Peyer's patch (tissue), 4 donors: ENCODE measurements around the gene RPA1. TPM values are rescaled to one million over a fixed set of nuclear protein-coding genes. Genes with fewer than 3 reads are reported as not detected.

Experiments used
- DNase-seq, 3 donors: peaks; one replicate each; pipeline ENCODE4 v3.0.0-alpha.2; 2017 to 2019
- H3K27ac ChIP-seq, 4 donors: fragments of 200-600 bp; sonication (generic); one replicate each; pipeline ENCODE4 v1.5.1; 2016 to 2019
- H3K27me3 ChIP-seq, 2 donors: fragments of 200-600 bp; sonication (generic); one replicate each; pipeline ENCODE4 v1.5.1; 2019
- H3K36me3 ChIP-seq, 3 donors: fragments of 200-600 bp; sonication (generic); one replicate each; pipeline ENCODE4 v1.5.1; 2016 to 2019
- H3K4me1 ChIP-seq, 4 donors: fragments of 200-600 bp; sonication (generic); one replicate each; pipeline ENCODE4 v1.5.1; 2016 to 2019
- H3K4me3 ChIP-seq, 4 donors: fragments of 200-600 bp; sonication (generic); 1 replicate in 3 of 4; 2 replicates in 1 of 4; pipeline ENCODE4 v1.5.1; 2016 to 2019; ENCODE audit warnings: mild to moderate bottlenecking in 1 of 4
- H3K9me3 ChIP-seq, 4 donors: fragments of 200-600 bp; sonication (generic); one replicate each; pipeline ENCODE4 v1.5.1; 2016 to 2019; ENCODE audit warnings: mild to moderate bottlenecking in 1 of 4
- CTCF ChIP-seq, 6 experiments: fragments of 450-650 bp in 4 of 6; fragments of 200-600 bp in 2 of 6; sonication (generic) in 1 of 6; IDR thresholded peaks; one replicate each; pipeline ENCODE4 v1.5.1; 2017 to 2019; ENCODE audit warnings: antibody characterized with exemption in 6 of 6, mild to moderate bottlenecking in 3 of 6, moderate library complexity in 1 of 6
- POLR2A ChIP-seq, 2 donors: fragments of 450-650 bp; IDR thresholded peaks; one replicate each; pipeline ENCODE4 v1.5.1; 2017; ENCODE audit warnings: antibody characterized with exemption in 2 of 2, mild to moderate bottlenecking in 2 of 2, moderate library complexity in 2 of 2
- total RNA-seq, 4 donors: library from RNA; depleted of rRNA; stranded (reverse); fragments of >200 nt; gene quantifications; one replicate each; pipeline ENCODE4 v1.1.0, GENCODE V29; 2016

The RPA1 gene
- 10 to 100 TPM; 17.2 to 32.2 (median 26.0) TPM for total RNA-seq

- TF ChIP-seq POLR2A (IDR thresholded peaks at IDR 0.05) (peak; percentile 72 to 87), CTCF (IDR thresholded peaks at IDR 0.05) (no peak)
- no peaks in the 10 kb centered on the region for H3K27me3 ChIP-seq
- peaks cover 0 to 16% (median 11%) of the 10 kb centered on the region in 4 donors for H3K4me1 ChIP-seq
- H3K27ac ChIP-seq = peak within 1 kb of the TSS; percentile 85 to 95 (median 88)
- peak; percentile 86 to 95 (median 94) for DNase-seq
- peaks cover 0 to 30% (median 0%) of the 10 kb centered on the region in 3 donors for H3K36me3 ChIP-seq
- no peaks in the 10 kb centered on the region for H3K9me3 ChIP-seq
- H3K4me3 ChIP-seq = peak within 1 kb of the TSS; percentile 75 to 99 (median 88)
Observed at GRCh38 chr17:1829592-1830257, at the start of gene RPA1, which contains the start of gene SMYD4. TSS of gene RPA1 (plus strand) at chr17:1830005. CDS start at chr17:1830094, 89 bp downstream. TSS of gene SMYD4 (minus strand) at chr17:1829902. CDS start at chr17:1827994, 1,908 bp downstream.

DNA sequence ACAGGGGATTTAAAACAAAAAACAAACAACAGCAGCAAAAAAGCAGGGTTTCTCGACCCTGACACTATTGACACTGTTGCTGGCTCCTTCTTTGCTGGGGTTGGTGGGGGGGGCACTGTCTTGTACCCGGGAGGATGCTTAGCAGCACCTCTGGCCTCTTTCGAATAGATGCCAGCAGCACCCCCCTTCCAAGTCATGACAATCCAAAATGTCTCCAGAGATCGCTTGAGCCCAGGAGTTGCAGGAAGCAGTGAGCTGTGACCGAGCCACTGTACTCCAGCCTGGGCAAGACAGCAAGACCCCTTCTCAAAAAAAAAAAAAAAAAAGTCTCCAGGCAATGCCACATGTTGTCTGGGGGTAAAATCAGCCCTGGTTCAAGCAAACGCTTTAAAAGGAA is 47.6 kb upstream of the RPA1 start:
- TF ChIP-seq POLR2A (IDR thresholded peaks at IDR 0.05) = no peak
- TF ChIP-seq CTCF (IDR thresholded peaks at IDR 0.05) = no peak
- DNase-seq = no peak
- H3K27me3 ChIP-seq = no peaks in the 10 kb centered on the region
- no peak overlapping the region for H3K4me3 ChIP-seq
- peaks cover 0 to 25% (median 0%) of the 10 kb centered on the region in 3 donors for H3K36me3 ChIP-seq
- peaks cover 4 to 37% (median 10%) of the 10 kb centered on the region in 4 donors for H3K4me1 ChIP-seq
- H3K9me3 ChIP-seq = no peaks in the 10 kb centered on the region
- peak overlapping the region; percentile 81 to 93 (median 90) for H3K27ac ChIP-seq

- peaks cover 4 to 39% (median 11%) of the 10 kb centered on the region in 4 donors for H3K4me1 ChIP-seq
- peak overlapping the region; percentile 81 to 94 (median 92) for H3K27ac ChIP-seq
- H3K36me3 ChIP-seq = peaks cover 0 to 25% (median 0%) of the 10 kb centered on the region in 3 donors
- no peak overlapping the region for H3K4me3 ChIP-seq
- TF ChIP-seq CTCF (IDR thresholded peaks at IDR 0.05) = no peak
- no peak for TF ChIP-seq POLR2A (IDR thresholded peaks at IDR 0.05)
- peak in 2 of 3 donors; percentile 44 to 63 for DNase-seq
- no peaks in the 10 kb centered on the region for H3K27me3 ChIP-seq
- no peaks in the 10 kb centered on the region for H3K9me3 ChIP-seq
Observed at GRCh38 chr17:1783271-1783670, 46.5 kb upstream of the RPA1 start.

DNA sequence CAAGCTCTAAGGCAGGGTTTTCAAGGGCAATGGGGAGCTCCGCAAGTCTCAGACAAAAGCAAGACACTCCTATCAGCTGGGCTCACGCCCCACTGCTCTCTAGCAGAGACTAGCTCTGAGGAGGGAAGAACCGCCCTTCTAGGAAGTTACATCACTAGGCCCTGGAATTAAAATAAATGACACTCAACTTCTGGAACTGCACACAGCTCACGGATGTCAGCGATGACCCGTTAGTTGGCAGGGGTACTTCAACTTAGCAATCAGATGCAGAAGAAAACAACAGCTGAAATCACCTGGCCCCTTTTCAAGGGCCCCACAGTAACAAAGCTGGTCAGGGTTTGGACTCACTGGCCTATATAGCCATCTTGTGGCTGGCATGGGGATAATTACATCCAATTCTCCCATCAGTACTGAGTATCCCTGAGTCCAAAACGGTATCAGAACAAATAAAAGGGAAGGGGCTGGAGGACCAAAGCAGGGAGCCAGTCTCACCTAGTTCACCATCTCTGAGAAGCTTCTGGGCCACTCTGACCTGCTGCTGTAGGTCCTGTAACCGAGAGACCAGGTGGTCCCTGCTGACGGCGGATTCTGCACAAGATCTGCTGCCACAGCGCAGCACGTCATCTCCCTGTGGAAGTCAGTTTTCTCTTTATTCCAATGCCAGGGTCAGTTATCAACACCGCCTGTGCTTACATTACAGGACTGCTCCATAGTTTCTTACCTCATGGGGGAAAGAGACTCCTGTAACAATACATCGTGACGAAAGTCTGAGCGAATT is 45.8 kb upstream of the RPA1 start:
- DNase-seq = peak in 2 of 3 donors; percentile 69 to 85
- Histone ChIP-seq H3K4me1 (peaks cover 4 to 39% (median 11%) of the 10 kb centered on the region in 4 donors), H3K4me3 (no peak overlapping the region), H3K27me3 (no peaks in the 10 kb centered on the region), H3K27ac (peak overlapping the region; percentile 81 to 94 (median 92)), H3K36me3 (peaks cover 0 to 25% (median 0%) of the 10 kb centered on the region in 3 donors), H3K9me3 (no peaks in the 10 kb centered on the region)
- TF ChIP-seq POLR2A (IDR thresholded peaks at IDR 0.05) = peak in 1 of 2 donors; percentile 52
- peak; percentile 41 to 82 (median 74) for TF ChIP-seq CTCF (IDR thresholded peaks at IDR 0.05)

- Histone ChIP-seq H3K27ac (peak overlapping the region; percentile 34 to 87 (median 80)), H3K4me3 (no peak overlapping the region), H3K36me3 (peaks cover 0 to 23% (median 0%) of the 10 kb centered on the region in 3 donors), H3K4me1 (peaks cover 4 to 30% (median 11%) of the 10 kb centered on the region in 4 donors), H3K9me3 (no peaks in the 10 kb centered on the region), H3K27me3 (no peaks in the 10 kb centered on the region)
- no peak for TF ChIP-seq CTCF (IDR thresholded peaks at IDR 0.05)
- no peak for DNase-seq
Observed at GRCh38 chr17:1785930-1786329, 43.9 kb upstream of the RPA1 start.
